Measurements from ENCODE around the gene CA14. TPM values are rescaled to one million over a fixed set of nuclear protein-coding genes. Genes with fewer than 3 reads are reported as not detected.

The CA14 gene
- total and polyA plus RNA-seq, 5 donors: 6.9 to 28.3 (median 18.0) TPM

DNA sequence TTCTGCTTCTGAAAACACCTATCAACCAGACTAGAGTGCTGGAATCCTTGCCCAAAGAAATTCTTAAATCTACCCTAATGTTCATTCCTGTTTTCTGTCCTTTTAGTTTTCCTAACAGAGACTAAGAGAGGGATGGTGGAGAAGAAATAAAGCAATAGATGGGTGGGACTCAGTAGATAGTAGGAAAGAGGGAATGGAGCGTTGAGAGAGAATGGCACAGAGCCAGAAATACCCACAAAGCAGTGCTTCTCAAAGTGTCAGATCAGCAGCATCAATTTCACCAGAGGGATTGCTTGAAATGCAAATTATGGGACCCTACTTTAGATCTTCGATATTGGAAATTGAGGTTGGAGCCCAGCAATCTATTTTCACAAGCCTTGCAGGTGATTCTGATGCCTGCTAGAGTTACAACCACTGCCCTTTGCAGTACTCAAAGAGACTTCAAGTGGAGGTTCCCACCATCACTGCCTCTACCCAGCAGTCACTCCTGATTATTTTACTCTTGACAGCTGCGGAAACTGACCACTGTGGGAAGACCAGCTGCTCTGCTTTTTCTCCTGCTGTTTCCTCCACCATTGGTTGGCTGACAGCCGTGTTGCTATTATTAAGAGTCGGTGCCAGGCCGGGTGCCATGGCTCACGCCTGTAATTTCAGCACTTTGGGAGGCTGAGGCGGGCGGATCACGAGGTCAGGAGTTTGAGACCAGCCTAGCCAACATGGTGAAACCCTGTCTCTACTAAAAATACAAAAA is 52.4 kb downstream of the CA14 start:
- ATAC-seq: no peak
- no peak overlapping the region for H3K4me3 ChIP-seq (ENCODE audit: low read length)
- WGBS: 57% methylated on average over 10 of the region's 10 CpGs
- intact Hi-C loops (cut with DNase I): no loop called here
- H3K27ac ChIP-seq (ENCODE audit: low read length): no peak overlapping the region
- H3K9me3 ChIP-seq (ENCODE audit: control insufficient read depth, low read length): no peaks in the 10 kb centered on the region
- H3K4me1 ChIP-seq (ENCODE audit: control insufficient read depth, insufficient read depth, low read length): no peaks in the 10 kb centered on the region
- DNase-seq: peak in 1 of 3 donors; percentile 38
- no peaks in the 10 kb centered on the region for H3K27me3 ChIP-seq (ENCODE audit: control insufficient read depth, insufficient read depth)

DNA sequence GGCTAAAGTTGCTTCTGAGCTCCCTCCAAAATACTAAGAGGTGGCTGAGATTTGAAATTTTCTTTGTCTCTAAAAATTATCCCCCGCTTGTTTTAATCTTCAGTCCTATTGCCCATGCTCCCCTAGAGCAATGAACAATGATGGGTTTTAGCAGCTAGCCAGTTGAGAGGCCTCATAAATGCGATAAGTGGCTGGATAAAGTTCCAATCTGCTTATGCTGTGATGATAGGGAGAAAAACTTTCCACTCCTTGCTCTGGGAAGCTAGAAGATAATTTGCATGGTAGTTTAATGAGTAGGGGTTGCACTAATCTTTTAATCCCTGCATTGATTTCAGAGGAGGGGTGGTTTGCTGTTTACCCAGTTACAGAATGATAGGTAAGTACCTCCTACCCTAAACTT is 54.2 kb downstream of the CA14 start:
- 59% methylated on average over 2 of the region's 2 CpGs for WGBS
- Histone ChIP-seq H3K27me3 (ENCODE audit: control insufficient read depth, insufficient read depth) (no peaks in the 10 kb centered on the region), H3K9me3 (ENCODE audit: control insufficient read depth, low read length) (no peaks in the 10 kb centered on the region), H3K27ac (ENCODE audit: low read length) (no peak overlapping the region), H3K4me1 (ENCODE audit: control insufficient read depth, insufficient read depth, low read length) (no peaks in the 10 kb centered on the region), H3K4me3 (ENCODE audit: low read length) (no peak overlapping the region)
- no peak for ATAC-seq
- DNase-seq: no peak
- intact Hi-C loops (cut with DNase I): no loop called here

Other genes with a start within 250 kb of the CA14 start
- 10 to 100 TPM; 23.3 to 27.2 (median 26.5) TPM for gene OTUD7B, start 247.0 kb upstream of the CA14 start, total RNA-seq
- gene OTUD7B, start 247.0 kb upstream of the CA14 start, polyA plus RNA-seq: 9.6 TPM
- 10 to 100 TPM; 46.3 to 54.3 (median 48.8) TPM for gene VPS45, start 190.0 kb upstream of the CA14 start, total RNA-seq
- gene VPS45, start 190.0 kb upstream of the CA14 start, polyA plus RNA-seq: 40.0 TPM
- gene PLEKHO1, start 107.9 kb upstream of the CA14 start, total RNA-seq: 10 to 100 TPM; 28.9 to 51.4 (median 34.4) TPM
- 73.2 TPM for gene PLEKHO1, start 107.9 kb upstream of the CA14 start, polyA plus RNA-seq
- gene ANP32E, start 21.7 kb upstream of the CA14 start, total RNA-seq: 10 to 100 TPM; 27.7 to 36.3 (median 29.7) TPM
- gene ANP32E, start 21.7 kb upstream of the CA14 start, polyA plus RNA-seq: 23.7 TPM
- 10 to 100 TPM; 71.3 to 84.2 (median 73.4) TPM for gene APH1A, start 11.2 kb downstream of the CA14 start, total RNA-seq
- 80.0 TPM for gene APH1A, start 11.2 kb downstream of the CA14 start, polyA plus RNA-seq
- 10 to 100 TPM; 10.4 to 12.0 (median 10.6) TPM for gene C1orf54, start 15.0 kb downstream of the CA14 start, total RNA-seq
- gene C1orf54, start 15.0 kb downstream of the CA14 start, polyA plus RNA-seq: 15.6 TPM
- gene CIART, start 24.8 kb downstream of the CA14 start, total RNA-seq: 10 to 100 TPM in 3 of 4 donors, 1 to 10 TPM in 1; 5.5 to 20.4 (median 11.4) TPM
- gene CIART, start 24.8 kb downstream of the CA14 start, polyA plus RNA-seq: 14.1 TPM
- 10 to 100 TPM; 64.5 to 81.4 (median 72.6) TPM for gene MRPS21, start 36.1 kb downstream of the CA14 start, total RNA-seq
- 110 TPM for gene MRPS21, start 36.1 kb downstream of the CA14 start, polyA plus RNA-seq
- gene PRPF3, start 63.8 kb downstream of the CA14 start, total RNA-seq: 10 to 100 TPM; 21.8 to 27.0 (median 26.0) TPM
- gene PRPF3, start 63.8 kb downstream of the CA14 start, polyA plus RNA-seq: 19.4 TPM
- gene RPRD2, start 106.4 kb downstream of the CA14 start, total RNA-seq: 10 to 100 TPM; 24.5 to 32.4 (median 26.7) TPM
- 10.0 TPM for gene RPRD2, start 106.4 kb downstream of the CA14 start, polyA plus RNA-seq
- 10 to 100 TPM; 15.1 to 23.2 (median 22.1) TPM for gene TARS2, start 229.6 kb downstream of the CA14 start, total RNA-seq
- 20.0 TPM for gene TARS2, start 229.6 kb downstream of the CA14 start, polyA plus RNA-seq